Esophagus muscularis mucosa (tissue), 4 donors: ENCODE results near the gene THRA.

Experiments
- CTCF ChIP-seq, 3 experiments: fragments of 200-600 bp in 2 of 3; fragments of 450-650 bp in 1 of 3; sonication (generic) in 2 of 3; IDR thresholded peaks; one replicate each; pipeline ENCODE4 v1.5.1; 2017 to 2019; ENCODE audit warnings: antibody characterized with exemption in 3 of 3, mild to moderate bottlenecking in 2 of 3, moderate library complexity in 1 of 3
- EP300 ChIP-seq: sonication (generic); formaldehyde crosslinking; IDR thresholded peaks from one replicate; pipeline ENCODE4 v1.6.1; 2017; ENCODE audit warnings: antibody characterized with exemption
- POLR2AphosphoS5 ChIP-seq, 2 donors: sonication (generic); formaldehyde crosslinking; IDR thresholded peaks; one replicate each; pipeline ENCODE4 v1.6.1; 2017; ENCODE audit warnings: antibody characterized with exemption in 2 of 2

GRCh38 chr17:40073454-40074174 lies 10.8 kb downstream of the THRA start:
- TF ChIP-seq EP300 (no peak), CTCF (IDR thresholded peaks at IDR 0.05) (no peak), POLR2AphosphoS5 (IDR thresholded peaks at IDR 0.05) (no peak)
